GM04504 (cell line): Measurements from ENCODE around the gene RNF144A.

Experiments
- DNase-seq: peaks from one replicate; pipeline ENCODE4 v3.0.0-alpha.2; 2012; ENCODE audit warnings: low read depth

RNF144A gene

DNA sequence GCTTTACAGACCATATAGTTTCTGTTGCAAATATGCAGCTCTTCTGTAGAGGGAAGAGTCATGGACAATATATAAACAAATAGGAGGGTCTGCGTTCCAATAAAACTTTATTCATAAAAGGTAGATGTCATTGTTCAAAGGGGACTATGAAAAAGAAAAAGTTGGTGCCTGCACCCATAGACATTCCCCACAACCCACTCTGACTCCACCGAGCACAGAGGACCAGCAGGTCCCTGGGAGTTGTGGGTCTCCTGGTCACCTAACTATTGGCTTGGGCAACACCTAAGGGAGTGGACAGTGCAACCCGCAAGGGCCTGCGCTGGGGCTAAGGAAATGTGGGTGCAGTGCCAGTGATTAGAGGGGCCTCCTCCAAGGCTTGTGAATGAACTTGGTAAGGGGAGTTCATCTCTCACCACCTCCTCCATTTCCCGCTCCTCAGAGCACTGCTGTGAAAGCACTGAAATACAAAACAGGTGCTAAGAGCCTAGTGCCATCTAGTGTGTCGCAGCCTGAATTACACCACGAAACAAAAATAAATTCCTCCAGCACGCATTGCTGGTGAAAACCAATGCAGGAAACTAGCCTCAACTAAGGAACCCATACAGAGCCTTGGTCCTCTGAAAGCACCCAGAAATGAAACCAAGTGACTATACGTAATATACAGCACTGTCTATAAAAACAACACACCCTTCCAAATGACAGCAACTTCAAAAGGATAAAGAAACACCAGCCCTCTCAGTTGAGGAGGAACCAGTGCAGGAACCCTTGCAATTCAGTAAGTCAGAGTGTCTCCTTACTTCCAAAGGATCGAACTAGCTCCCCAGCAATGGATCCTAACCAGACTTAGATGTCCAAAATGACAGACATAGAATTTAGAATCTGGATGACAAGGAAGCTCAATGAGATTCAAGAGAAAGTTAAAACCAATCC lies 166.6 kb downstream of the RNF144A start:
- no peak for DNase-seq

DNA sequence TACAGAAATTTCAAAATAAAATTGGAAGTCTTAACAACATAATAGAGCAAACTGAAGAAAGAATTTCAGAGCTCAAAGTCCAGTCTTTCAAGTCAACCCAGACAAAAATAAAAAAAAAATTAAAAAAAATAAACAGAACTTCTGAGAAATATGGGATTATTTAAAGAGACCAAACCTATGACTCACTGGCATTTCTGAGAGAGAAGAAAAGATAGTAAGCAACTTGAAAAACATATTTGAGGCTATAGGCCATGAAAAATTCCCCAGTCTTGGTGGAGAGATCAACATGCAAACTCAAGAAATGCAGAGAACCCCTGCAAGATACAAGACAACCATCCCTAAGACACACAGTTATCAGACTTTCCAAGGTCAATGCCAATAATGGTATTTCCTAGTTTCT lies 167.4 kb downstream of the RNF144A start:
- no peak for DNase-seq

DNA sequence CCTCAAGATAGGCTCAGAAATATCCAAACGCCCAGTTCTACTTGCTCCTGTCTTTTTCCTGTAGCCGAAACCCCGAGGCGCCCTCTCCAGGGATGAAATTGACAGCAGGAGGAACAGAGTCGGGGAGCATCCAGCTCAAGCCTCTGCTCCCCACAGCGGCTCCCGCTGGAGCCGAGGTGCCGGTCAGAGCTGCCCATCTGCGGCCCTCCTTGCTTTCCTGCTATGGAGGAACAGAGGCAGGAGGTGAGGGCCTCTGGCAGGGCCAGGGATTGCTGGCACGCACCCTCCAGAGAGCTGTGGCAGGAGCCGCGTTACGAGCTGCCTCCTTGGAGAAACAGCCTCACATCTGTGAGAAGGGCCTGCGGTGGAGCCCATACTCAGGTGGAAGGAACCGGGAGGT lies 172.1 kb downstream of the RNF144A start:
- no peak for DNase-seq

DNA sequence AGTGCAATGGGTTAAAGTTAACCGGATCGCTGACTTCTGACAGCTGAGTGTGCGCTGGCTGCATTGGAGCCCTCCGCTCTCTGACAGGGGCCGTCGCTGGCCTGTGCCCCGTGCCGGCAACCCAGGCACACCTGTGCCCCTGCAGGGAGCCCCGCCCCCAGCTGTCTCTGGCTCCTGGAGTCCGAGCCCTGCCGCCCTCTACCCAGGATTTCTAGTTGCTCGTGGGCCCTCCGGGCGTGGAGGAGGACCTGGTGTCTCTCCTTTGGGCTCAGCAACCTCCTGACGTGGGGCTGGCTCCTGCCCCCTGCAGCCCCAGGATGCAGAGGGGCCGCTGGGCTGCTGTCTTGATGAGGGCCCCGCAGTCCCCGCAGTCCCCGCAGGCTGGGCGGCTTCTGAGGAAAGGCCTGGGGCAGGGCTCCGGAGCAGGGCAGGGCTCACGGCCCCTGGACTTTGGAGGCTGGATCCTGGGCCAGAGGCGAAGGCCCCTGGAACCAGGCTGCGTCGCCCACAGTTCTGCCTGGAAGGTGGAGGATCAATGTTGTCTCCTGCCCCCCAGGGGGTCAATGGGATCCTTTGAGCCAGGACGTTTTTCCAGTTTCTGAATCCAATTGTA lies 172.8 kb downstream of the RNF144A start:
- DNase-seq = no peak

DNA sequence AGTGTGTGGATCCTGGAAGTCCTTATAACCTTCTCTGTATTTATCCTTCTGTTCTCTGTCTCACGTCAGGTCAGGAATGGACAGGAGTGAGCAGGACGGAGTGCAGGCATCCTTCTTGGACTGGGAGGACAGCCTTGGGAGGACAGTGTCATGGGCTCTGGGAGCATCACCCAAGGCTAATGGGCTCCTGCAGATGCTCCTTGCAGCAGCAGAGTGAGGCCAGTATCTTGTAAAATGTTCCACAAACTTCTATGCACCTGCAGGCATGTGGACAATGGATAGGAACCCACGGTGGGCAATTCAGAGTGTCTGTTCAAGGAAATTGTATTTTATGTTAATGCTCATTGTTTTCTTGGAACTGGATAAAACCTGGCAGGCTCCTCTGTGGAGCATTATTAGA lies 176.2 kb downstream of the RNF144A start:
- no peak for DNase-seq
